GM12878 (cell line): Measurements from ENCODE around the gene PCSK6. TPM values are rescaled to one million over a fixed set of nuclear protein-coding genes. Genes with fewer than 3 reads are reported as not detected.

Experiments
- ATAC-seq: fragments of 200-7000 bp; cut with Tn5 transposase; 3 replicates; pipeline ENCODE4 v1.9.1; 2020; ENCODE audit warnings: mild to moderate bottlenecking, moderate library complexity
- BruUV-seq: library from RNA; stranded (reverse); fragments of 400-500 nt; replicated peaks from 2 replicates; lab custom pipeline; 2021; lab: Mats Ljungman, UMichigan
- CTCF ChIA-PET: fragments of 300-600 bp; sonication (Branson Sonifier 250); formaldehyde crosslinking; extraction: SDS; loops from one replicate; lab custom pipeline; 2021; ENCODE audit warnings: inconsistent platforms; lab: Yijun Ruan, JAX
- POLR2A ChIA-PET: fragments of 350-600 bp; formaldehyde crosslinking; extraction: SDS; loops from one replicate; lab custom pipeline; 2021; ENCODE audit warnings: inconsistent platforms; lab: Charles Lee
- RAD21 ChIA-PET: fragments of 300-600 bp; sonication (Branson Sonifier 250); formaldehyde crosslinking; loops from one replicate; lab custom pipeline; 2023; ENCODE audit warnings: antibody characterized with exemption; ENCODE audit not compliant: unreplicated experiment; lab: Charles Lee
- SMC1A ChIA-PET: fragments of 300-600 bp; sonication (Branson Sonifier 250); formaldehyde crosslinking; loops from one replicate; lab custom pipeline; 2023; ENCODE audit not compliant: unreplicated experiment, uncharacterized antibody; lab: Charles Lee
- DNase-seq: peaks from one replicate; pipeline ENCODE4 v3.0.0-alpha.2; 2011; ENCODE audit warnings: low read depth, low spot score
- FAIRE-seq: peaks from 3 replicates; lab custom pipeline; 2011; peaks lifted over from hg19 to GRCh38; lab: Jason Lieb, UNC
- H2AFZ ChIP-seq: 2 replicates; pipeline ENCODE4 v1.6.0; 2011; ENCODE audit warnings: low read depth, low read length, control low read depth; ENCODE audit not compliant: control insufficient read depth
- H3K27ac ChIP-seq: 2 replicates; pipeline ENCODE4 v1.5.1; 2011; ENCODE audit warnings: control low read depth; ENCODE audit not compliant: control insufficient read depth, insufficient read depth
- H3K27me3 ChIP-seq, 2 experiments: replicated peaks in 1 of 2; 2 replicates each; pipeline versions ENCODE4 v1.6.0 to v1.6.1; 2011; ENCODE audit warnings: low read length in 1 of 2; ENCODE audit not compliant: control insufficient read depth in 2 of 2, insufficient read depth in 2 of 2
- H3K36me3 ChIP-seq, 2 experiments: 2 replicates each; pipeline ENCODE4 v1.5.1; 2011; ENCODE audit warnings: low read length in 1 of 2; ENCODE audit not compliant: control insufficient read depth in 2 of 2, insufficient read depth in 2 of 2
- H3K4me1 ChIP-seq: 2 replicates; pipeline ENCODE4 v1.6.1; 2011; ENCODE audit warnings: mild to moderate bottlenecking, low read length, moderate library complexity, mixed read lengths; ENCODE audit not compliant: control insufficient read depth, insufficient read depth
- H3K4me2 ChIP-seq: 2 replicates; pipeline ENCODE4 v1.6.0; 2011; ENCODE audit warnings: control low read depth; ENCODE audit not compliant: control insufficient read depth, insufficient read depth
- H3K4me3 ChIP-seq: fragments of 200-600 bp; sonication (generic); 2 replicates; pipeline ENCODE4 v1.5.1; 2016
- H3K79me2 ChIP-seq: 2 replicates; pipeline ENCODE4 v1.6.0; 2011; ENCODE audit warnings: low read length; ENCODE audit not compliant: control insufficient read depth, insufficient read depth
- H3K9ac ChIP-seq: 2 replicates; pipeline ENCODE4 v1.8.0; 2011; ENCODE audit warnings: low read length, control low read depth, mixed read lengths; ENCODE audit not compliant: control insufficient read depth, insufficient read depth
- H3K9me3 ChIP-seq: replicated peaks from 3 replicates; pipeline ENCODE4 v1.5.1; 2011; ENCODE audit warnings: mild to moderate bottlenecking, low read length; ENCODE audit not compliant: control insufficient read depth, insufficient read depth
- H4K20me1 ChIP-seq: 2 replicates; pipeline ENCODE4 v1.6.0; 2011; ENCODE audit not compliant: control insufficient read depth, insufficient read depth
- BACH1 ChIP-seq: fragments of 450-650 bp; IDR thresholded peaks from 2 replicates; pipeline ENCODE4 v1.6.1; 2017; ENCODE audit warnings: mild to moderate bottlenecking, borderline replicate concordance
- BCL11A ChIP-seq: IDR thresholded peaks from 2 replicates; pipeline ENCODE4 v1.6.1; 2011; ENCODE audit warnings: low read depth, low read length
- BCL3 ChIP-seq: IDR thresholded peaks from 2 replicates; pipeline ENCODE4 v1.6.1; 2011; ENCODE audit warnings: borderline replicate concordance, low read depth, mild to moderate bottlenecking, moderate library complexity, low read length; ENCODE audit not compliant: insufficient read depth, poor library complexity, severe bottlenecking
- BMI1 ChIP-seq: fragments of 450-650 bp; IDR thresholded peaks from 2 replicates; pipeline ENCODE4 v1.6.1; 2016; ENCODE audit warnings: mild to moderate bottlenecking, moderate library complexity, borderline replicate concordance
- CBX3 ChIP-seq: fragments of 200-600 bp; sonication (generic); IDR thresholded peaks from 2 replicates; pipeline ENCODE4 v1.6.1; 2016; ENCODE audit warnings: low read depth, borderline replicate concordance
- ESRRA ChIP-seq: IDR thresholded peaks from 2 replicates; pipeline ENCODE4 v1.6.1; 2012; ENCODE audit warnings: mild to moderate bottlenecking, low read length, improper control_type of control experiment
- FOXK2 ChIP-seq: fragments of 450-650 bp; IDR thresholded peaks from 2 replicates; pipeline ENCODE4 v1.6.1; 2017; ENCODE audit warnings: mild to moderate bottlenecking, moderate library complexity
- JUNB ChIP-seq: IDR thresholded peaks from 2 replicates; pipeline ENCODE4 v1.6.1; 2016; ENCODE audit warnings: antibody characterized with exemption, mild to moderate bottlenecking
- KAT2A ChIP-seq: conservative IDR thresholded peaks from 2 replicates; pipeline ENCODE4 v1.6.1; 2011; ENCODE audit warnings: low read depth, low read length; ENCODE audit not compliant: control insufficient read depth
- LARP7 ChIP-seq: fragments of 450-650 bp; IDR thresholded peaks from 2 replicates; pipeline ENCODE4 v1.6.1; 2017; ENCODE audit warnings: mild to moderate bottlenecking
- MAX ChIP-seq: IDR thresholded peaks from 2 replicates; pipeline ENCODE4 v1.6.1; 2012; ENCODE audit warnings: low read depth, low read length, improper control_type of control experiment
- NR2C1 ChIP-seq: fragments of 450-650 bp; IDR thresholded peaks from 2 replicates; pipeline ENCODE4 v1.6.1; 2017; ENCODE audit warnings: antibody characterized with exemption, mild to moderate bottlenecking, moderate library complexity
- NR2F1 ChIP-seq: fragments of 450-650 bp; conservative IDR thresholded peaks from 2 replicates; pipeline ENCODE4 v1.6.1; 2017; ENCODE audit warnings: mild to moderate bottlenecking
- RBBP5 ChIP-seq: fragments of 200-600 bp; sonication (generic); conservative IDR thresholded peaks from 2 replicates; pipeline ENCODE4 v1.6.1; 2016
- RELB ChIP-seq: fragments of 450-650 bp; IDR thresholded peaks from 2 replicates; pipeline ENCODE4 v1.6.1; 2017; ENCODE audit warnings: low read depth, mild to moderate bottlenecking, moderate library complexity
- SUPT20H ChIP-seq: IDR thresholded peaks from 2 replicates; pipeline ENCODE4 v1.6.1; 2011; ENCODE audit warnings: low read depth, mild to moderate bottlenecking, low read length, moderate library complexity, borderline replicate concordance; ENCODE audit not compliant: control insufficient read depth
- USF1 ChIP-seq: IDR thresholded peaks from 2 replicates; pipeline ENCODE4 v1.6.1; 2011; ENCODE audit warnings: borderline replicate concordance, low read depth, mild to moderate bottlenecking, moderate library complexity, mixed read lengths, low read length; ENCODE audit not compliant: insufficient read depth; ENCODE audit errors: extremely low read length
- WGBS: methylation state at CpG from one replicate; pipeline ENCODE4 v1.1.6; 2016; ENCODE audit warnings: low lambda C conversion rate; ENCODE audit not compliant: insufficient replicate concordance, insufficient coverage; ENCODE audit errors: missing lambda C conversion rate; 5-methylcytosine and 5-hydroxymethylcytosine counted together
- in situ Hi-C: fragments of 300-500 bp; cut with MboI; formaldehyde crosslinking; loops from 9 replicates; pipeline ENCODE4 v1.14.3; 2018; ENCODE audit warnings: mixed read lengths
- intact Hi-C: fragments of 100-400 bp; cut with micrococcal nuclease; formaldehyde crosslinking; loops from one replicate; pipeline ENCODE4 v1.14.2; 2022; ENCODE audit not compliant: unreplicated experiment
- polyA plus RNA-seq, 11 experiments: library from polyadenylated mRNA; depleted of rRNA in 4 of 11; unstranded in 6 of 11; stranded (reverse) in 5 of 11; fragments of >200 nt; fragmentation: Nextera tagmentation in 4 of 11; fragmentation: Illumina TruSeq in 1 of 11; extraction: Ambion mirVana in 4 of 11; extraction: Trizol in 1 of 11; gene quantifications; 1 replicate in 1 of 11; 2 replicates in 10 of 11; pipeline versions ENCODE4 v1.2.1 to v1.2.3, GENCODE V29; 2011 to 2016; ENCODE audit warnings: inconsistent platforms in 2 of 11, missing spikeins in 2 of 11, low read depth in 1 of 11
- total RNA-seq, 4 experiments: library from RNA; depleted of rRNA in 3 of 4; stranded (reverse); fragments of >200 nt in 3 of 4; fragmentation: Illumina TruSeq in 1 of 4; extraction: Trizol in 1 of 4; gene quantifications; 2 replicates each; pipeline versions ENCODE4 v1.2.1 to v1.2.3, GENCODE V29; 2013 to 2021

PCSK6 gene
- total and polyA plus RNA-seq, 10 of the 15 experiments (the other 5 are each of a cell fraction or from before 2014, with no cell fraction given): 0.19 to 0.67 (median 0.25) TPM; not detected in 4

GRCh38 chr15:101391431-101391830 lies 98.1 kb downstream of the PCSK6 start:
- peaks cover 3% of the 10 kb centered on the region for H3K4me1 ChIP-seq
- CTCF ChIA-PET: no interaction called here
- no peaks in the 10 kb centered on the region for H3K9me3 ChIP-seq
- no peaks in the 10 kb centered on the region for H4K20me1 ChIP-seq
- ATAC-seq (no peak), FAIRE-seq (no peak), DNase-seq (no peak)
- TF ChIP-seq USF1: no peak
- no peak for TF ChIP-seq ESRRA
- no peak for TF ChIP-seq MAX
- TF ChIP-seq NR2C1: no peak
- no peak for TF ChIP-seq NR2F1
- no peak for TF ChIP-seq RELB
- TF ChIP-seq RBBP5: no peak
- TF ChIP-seq SUPT20H: no peak
- TF ChIP-seq CBX3: no peak
- TF ChIP-seq BACH1: no peak
- TF ChIP-seq BCL3: no peak
- TF ChIP-seq KAT2A: no peak
- TF ChIP-seq JUNB: no peak
- no peak for TF ChIP-seq LARP7
- no peak for TF ChIP-seq BMI1
- no peak for TF ChIP-seq FOXK2
- TF ChIP-seq BCL11A: no peak
- no peak overlapping the region for H3K27ac ChIP-seq
- POLR2A ChIA-PET: no interaction called here
- SMC1A ChIA-PET: no interaction called here
- no peak overlapping the region for H3K9ac ChIP-seq
- in situ Hi-C loops (no loop called here), intact Hi-C loops (no loop called here)
- RAD21 ChIA-PET: no interaction called here
- H3K36me3 ChIP-seq: no peaks in the 10 kb centered on the region
- BruUV-seq: no TSS peak
- peaks cover 0 to 1% of the 10 kb centered on the region in 2 experiments; a peak in 2 of 4 replicates for H3K27me3 ChIP-seq
- no peak overlapping the region for H3K4me3 ChIP-seq
- no peak overlapping the region for H2AFZ ChIP-seq
- no peak overlapping the region; the same call in 1 of the 2 replicates for H3K4me2 ChIP-seq
- WGBS: 10% methylated on average over 10 of the region's 10 CpGs
- H3K79me2 ChIP-seq: no peaks in the 10 kb centered on the region
